ENCODE results near the gene SH3PXD2A.
A peak's percentile ranks its signal among the peaks of the same experiment; 100 is the strongest.

Gene SH3PXD2A

GRCh38 chr10:103584216-103585010, 271.0 kb downstream of the SH3PXD2A start:
- H3K4me1 ChIP-seq (ENCODE audit: control extremely low read depth in 1 of 4, control insufficient read depth in 4 of 4, insufficient read depth in 4 of 4, low read length in 3 of 4), result peaks cover 0 to 15% (median 14%) of the 10 kb centered on the region in 4 experiments
- WGBS (ENCODE audit: insufficient coverage), result 1% methylated on average over 77 of the region's 111 CpGs
- peak overlapping the region in 1 of 2 experiments; percentile 49 for H3K27ac ChIP-seq (ENCODE audit: insufficient read depth in 1 of 2, low read depth in 1 of 2, low read length in 2 of 2, poor library complexity in 1 of 2, severe bottlenecking in 2 of 2)
- ChIA-PET CTCF (no interaction called here), POLR2A (no interaction called here)
- H3K27me3 ChIP-seq (replicated peaks in 2 of 5; ENCODE audit: control insufficient read depth in 4 of 5, insufficient read depth in 5 of 5, low read length in 4 of 5), result no peaks in the 10 kb centered on the region
- H3K9me3 ChIP-seq (ENCODE audit: control extremely low read depth in 1 of 5, control insufficient read depth in 4 of 5, insufficient read depth in 2 of 5, low read depth in 1 of 5, low read length in 4 of 5), result peaks cover 0 to 2% (median 0%) of the 10 kb centered on the region in 5 experiments
- H3K4me3 ChIP-seq (ENCODE audit: control insufficient read depth in 1 of 7, extremely low read depth in 1 of 7, insufficient read depth in 4 of 7, low read depth in 2 of 7, low read length in 6 of 7), result peak overlapping the region; percentile 48 to 82 (median 70)
- H3K36me3 ChIP-seq (ENCODE audit: control insufficient read depth in 4 of 4, insufficient read depth in 4 of 4, low read length in 3 of 4), result peaks cover 0 to 5% (median under 1%) of the 10 kb centered on the region in 4 experiments
- peak; percentile 83 to 96 (median 93) for DNase-seq

GRCh38 chr10:103583871-103584215, 271.5 kb downstream of the SH3PXD2A start:
- ChIA-PET CTCF (no interaction called here), POLR2A (no interaction called here)
- no peaks in the 10 kb centered on the region for H3K27me3 ChIP-seq (replicated peaks in 2 of 5; ENCODE audit: control insufficient read depth in 4 of 5, insufficient read depth in 5 of 5, low read length in 4 of 5)
- H3K27ac ChIP-seq (ENCODE audit: insufficient read depth in 1 of 2, low read depth in 1 of 2, low read length in 2 of 2, poor library complexity in 1 of 2, severe bottlenecking in 2 of 2), result no peak overlapping the region
- peaks cover 0 to 19% (median 15%) of the 10 kb centered on the region in 4 experiments for H3K4me1 ChIP-seq (ENCODE audit: control extremely low read depth in 1 of 4, control insufficient read depth in 4 of 4, insufficient read depth in 4 of 4, low read length in 3 of 4)
- H3K4me3 ChIP-seq (ENCODE audit: control insufficient read depth in 1 of 7, extremely low read depth in 1 of 7, insufficient read depth in 4 of 7, low read depth in 2 of 7, low read length in 6 of 7), result peak overlapping the region in 5 of 7 experiments; percentile 59 to 82 (median 77)
- peaks cover 0 to 2% (median 0%) of the 10 kb centered on the region in 5 experiments for H3K9me3 ChIP-seq (ENCODE audit: control extremely low read depth in 1 of 5, control insufficient read depth in 4 of 5, insufficient read depth in 2 of 5, low read depth in 1 of 5, low read length in 4 of 5)
- no peak for DNase-seq
- peaks cover 0 to 4% (median under 1%) of the 10 kb centered on the region in 4 experiments for H3K36me3 ChIP-seq (ENCODE audit: control insufficient read depth in 4 of 4, insufficient read depth in 4 of 4, low read length in 3 of 4)
- 79% methylated on average over 2 of the region's 8 CpGs for WGBS (ENCODE audit: insufficient coverage)

- peaks cover 0 to 1% (median under 1%) of the 10 kb centered on the region in 4 experiments for H3K36me3 ChIP-seq (ENCODE audit: control insufficient read depth in 4 of 4, insufficient read depth in 4 of 4, low read length in 3 of 4)
- H3K4me3 ChIP-seq (ENCODE audit: control insufficient read depth in 1 of 7, extremely low read depth in 1 of 7, insufficient read depth in 4 of 7, low read depth in 2 of 7, low read length in 6 of 7), result no peak overlapping the region
- POLR2A ChIA-PET, result no interaction called here
- H3K4me1 ChIP-seq (ENCODE audit: control extremely low read depth in 1 of 4, control insufficient read depth in 4 of 4, insufficient read depth in 4 of 4, low read length in 3 of 4), result peaks cover 0 to 24% (median 17%) of the 10 kb centered on the region in 4 experiments
- CTCF ChIA-PET, result interaction anchor here (0.6 to 2.6 kb wide), 6 partner anchors 7 to 128 kb away, joined by 3 to 11 read pairs (median 4); no protein-coding TSS in a partner anchor
- no peaks in the 10 kb centered on the region for H3K27me3 ChIP-seq (replicated peaks in 2 of 5; ENCODE audit: control insufficient read depth in 4 of 5, insufficient read depth in 5 of 5, low read length in 4 of 5)
- 100% methylated on average over 8 of the region's 13 CpGs for WGBS (ENCODE audit: insufficient coverage)
- H3K9me3 ChIP-seq (ENCODE audit: control extremely low read depth in 1 of 5, control insufficient read depth in 4 of 5, insufficient read depth in 2 of 5, low read depth in 1 of 5, low read length in 4 of 5), result peaks cover 0 to 2% (median 0%) of the 10 kb centered on the region in 5 experiments
- no peak overlapping the region for H3K27ac ChIP-seq (ENCODE audit: insufficient read depth in 1 of 2, low read depth in 1 of 2, low read length in 2 of 2, poor library complexity in 1 of 2, severe bottlenecking in 2 of 2)
- DNase-seq, result no peak
Measured at GRCh38 chr10:103582331-103583123, 272.8 kb downstream of the SH3PXD2A start.

- ChIA-PET CTCF (interaction anchor here (1.1 to 2.6 kb wide), 4 partner anchors 8 to 36 kb away, joined by 3 to 11 read pairs (median 7); no protein-coding TSS in a partner anchor), POLR2A (no interaction called here)
- Histone ChIP-seq H3K27me3 (replicated peaks in 2 of 5; ENCODE audit: control insufficient read depth in 4 of 5, insufficient read depth in 5 of 5, low read length in 4 of 5) (no peaks in the 10 kb centered on the region), H3K4me3 (ENCODE audit: control insufficient read depth in 1 of 7, extremely low read depth in 1 of 7, insufficient read depth in 4 of 7, low read depth in 2 of 7, low read length in 6 of 7) (no peak overlapping the region), H3K36me3 (ENCODE audit: control insufficient read depth in 4 of 4, insufficient read depth in 4 of 4, low read length in 3 of 4) (no peaks in the 10 kb centered on the region), H3K27ac (ENCODE audit: insufficient read depth in 1 of 2, low read depth in 1 of 2, low read length in 2 of 2, poor library complexity in 1 of 2, severe bottlenecking in 2 of 2) (no peak overlapping the region), H3K4me1 (ENCODE audit: control extremely low read depth in 1 of 4, control insufficient read depth in 4 of 4, insufficient read depth in 4 of 4, low read length in 3 of 4) (peaks cover 0 to 28% (median 20%) of the 10 kb centered on the region in 4 experiments), H3K9me3 (ENCODE audit: control extremely low read depth in 1 of 5, control insufficient read depth in 4 of 5, insufficient read depth in 2 of 5, low read depth in 1 of 5, low read length in 4 of 5) (peaks cover 0 to 2% (median 0%) of the 10 kb centered on the region in 5 experiments)
- no peak for DNase-seq
Measured at GRCh38 chr10:103581499-103581898, 273.9 kb downstream of the SH3PXD2A start.

GRCh38 chr10:103580430-103580829, 274.9 kb downstream of the SH3PXD2A start:
- DNase-seq, result no peak
- Histone ChIP-seq H3K4me3 (ENCODE audit: control insufficient read depth in 1 of 7, extremely low read depth in 1 of 7, insufficient read depth in 4 of 7, low read depth in 2 of 7, low read length in 6 of 7) (no peak overlapping the region), H3K36me3 (ENCODE audit: control insufficient read depth in 4 of 4, insufficient read depth in 4 of 4, low read length in 3 of 4) (no peaks in the 10 kb centered on the region), H3K9me3 (ENCODE audit: control extremely low read depth in 1 of 5, control insufficient read depth in 4 of 5, insufficient read depth in 2 of 5, low read depth in 1 of 5, low read length in 4 of 5) (peaks cover 0 to 2% (median 0%) of the 10 kb centered on the region in 5 experiments), H3K27me3 (replicated peaks in 2 of 5; ENCODE audit: control insufficient read depth in 4 of 5, insufficient read depth in 5 of 5, low read length in 4 of 5) (no peaks in the 10 kb centered on the region), H3K27ac (ENCODE audit: insufficient read depth in 1 of 2, low read depth in 1 of 2, low read length in 2 of 2, poor library complexity in 1 of 2, severe bottlenecking in 2 of 2) (no peak overlapping the region), H3K4me1 (ENCODE audit: control extremely low read depth in 1 of 4, control insufficient read depth in 4 of 4, insufficient read depth in 4 of 4, low read length in 3 of 4) (peaks cover 0 to 35% (median 21%) of the 10 kb centered on the region in 4 experiments)
- ChIA-PET POLR2A (no interaction called here), CTCF (interaction anchor here (0.7 to 2.6 kb wide), 6 partner anchors 9 to 92 kb away, joined by 3 to 11 read pairs (median 4); no protein-coding TSS in a partner anchor)
- WGBS (ENCODE audit: insufficient coverage), result 96% methylated on average over 5 of the region's 7 CpGs

GRCh38 chr10:103580011-103580410, 275.4 kb downstream of the SH3PXD2A start:
- no peaks in the 10 kb centered on the region for H3K36me3 ChIP-seq (ENCODE audit: control insufficient read depth in 4 of 4, insufficient read depth in 4 of 4, low read length in 3 of 4)
- no peak overlapping the region for H3K27ac ChIP-seq (ENCODE audit: insufficient read depth in 1 of 2, low read depth in 1 of 2, low read length in 2 of 2, poor library complexity in 1 of 2, severe bottlenecking in 2 of 2)
- H3K4me1 ChIP-seq (ENCODE audit: control extremely low read depth in 1 of 4, control insufficient read depth in 4 of 4, insufficient read depth in 4 of 4, low read length in 3 of 4), result peaks cover 0 to 34% (median 21%) of the 10 kb centered on the region in 4 experiments
- DNase-seq, result no peak
- ChIA-PET CTCF (interaction anchor here (0.9 to 2.6 kb wide), 5 partner anchors 10 to 79 kb away, joined by 3 to 11 read pairs (median 4); no protein-coding TSS in a partner anchor), POLR2A (no interaction called here)
- WGBS (ENCODE audit: insufficient coverage), result 93% methylated on average over 6 of the region's 7 CpGs
- H3K9me3 ChIP-seq (ENCODE audit: control extremely low read depth in 1 of 5, control insufficient read depth in 4 of 5, insufficient read depth in 2 of 5, low read depth in 1 of 5, low read length in 4 of 5), result peaks cover 0 to under 1% (median 0%) of the 10 kb centered on the region in 5 experiments
- H3K4me3 ChIP-seq (ENCODE audit: control insufficient read depth in 1 of 7, extremely low read depth in 1 of 7, insufficient read depth in 4 of 7, low read depth in 2 of 7, low read length in 6 of 7), result no peak overlapping the region
- no peaks in the 10 kb centered on the region for H3K27me3 ChIP-seq (replicated peaks in 2 of 5; ENCODE audit: control insufficient read depth in 4 of 5, insufficient read depth in 5 of 5, low read length in 4 of 5)

Measured in common myeloid progenitor, CD34-positive (primary cell).